Endometrial microvascular endothelial cells (primary cell): ENCODE results near the gene SSC5D. TPM values are rescaled to one million over a fixed set of nuclear protein-coding genes. Genes with fewer than 3 reads are reported as not detected.
"Not testable (repeated sequence)": the region's sequence is repeated elsewhere in the genome, so short reads cannot be mapped to it uniquely, and the experiment has no call there.

Experiments used
- in situ Hi-C: cut with HindIII; loops from 2 replicates; pipeline ENCODE4 v1.10.0; 2017; ENCODE audit warnings: low sequenced_read_pairs, low pct_unique_long_range_greater_than_20kb; ENCODE audit errors: inconsistent ontology term
- total RNA-seq: library from RNA; depleted of rRNA; stranded (reverse); fragments of >200 nt; gene quantifications from one replicate; pipeline ENCODE4 v1.2.3, GENCODE V29; 2015; ENCODE audit errors: inconsistent ontology term

The SSC5D gene
- total RNA-seq, 1 donor from 2014 or later, result 1.1 TPM

- in situ Hi-C loops, result no loop called here
Observed at GRCh38 chr19:55495646-55496349, 7.6 kb downstream of the SSC5D start.

DNA sequence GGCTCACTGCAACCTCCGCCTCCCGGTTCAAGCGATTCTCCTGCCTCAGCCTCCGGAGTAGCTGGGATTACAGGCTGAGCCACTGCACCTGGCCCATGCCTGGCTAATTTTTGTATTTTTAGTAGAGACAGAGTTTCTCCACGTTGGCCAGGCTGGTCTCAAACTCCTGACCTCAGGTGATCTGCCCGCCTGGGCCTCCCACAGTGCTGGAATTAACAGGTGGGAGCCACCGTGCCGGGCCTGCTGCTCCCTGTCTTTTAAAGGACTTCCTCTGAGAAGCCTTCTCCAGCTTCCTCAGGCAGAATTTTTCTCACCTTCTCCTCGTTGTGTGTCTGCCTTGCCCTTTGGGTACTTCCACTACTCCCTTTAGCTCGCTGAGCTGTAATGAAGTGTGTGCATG is 8.6 kb downstream of the SSC5D start:
- in situ Hi-C loops, result not testable (repeated sequence)

DNA sequence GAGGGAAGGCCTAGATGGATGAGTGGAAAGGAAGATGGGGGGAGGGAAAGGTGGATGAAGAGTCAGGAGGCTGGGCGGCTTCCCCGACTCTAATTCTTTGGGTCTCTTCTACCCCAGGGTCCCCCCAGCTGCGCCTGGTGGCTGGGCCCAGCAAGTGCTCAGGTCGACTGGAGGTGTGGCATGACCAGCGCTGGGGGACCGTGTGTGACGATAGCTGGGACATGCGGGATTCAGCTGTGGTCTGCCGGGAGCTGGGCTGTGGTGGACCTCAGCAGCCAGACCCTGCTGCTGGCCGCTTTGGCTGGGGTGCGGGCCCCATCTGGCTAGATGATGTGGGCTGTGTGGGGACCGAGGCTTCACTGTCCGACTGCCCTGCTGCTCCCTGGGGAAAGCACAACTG is 9.5 kb downstream of the SSC5D start:
- in situ Hi-C loops, result no loop called here

DNA sequence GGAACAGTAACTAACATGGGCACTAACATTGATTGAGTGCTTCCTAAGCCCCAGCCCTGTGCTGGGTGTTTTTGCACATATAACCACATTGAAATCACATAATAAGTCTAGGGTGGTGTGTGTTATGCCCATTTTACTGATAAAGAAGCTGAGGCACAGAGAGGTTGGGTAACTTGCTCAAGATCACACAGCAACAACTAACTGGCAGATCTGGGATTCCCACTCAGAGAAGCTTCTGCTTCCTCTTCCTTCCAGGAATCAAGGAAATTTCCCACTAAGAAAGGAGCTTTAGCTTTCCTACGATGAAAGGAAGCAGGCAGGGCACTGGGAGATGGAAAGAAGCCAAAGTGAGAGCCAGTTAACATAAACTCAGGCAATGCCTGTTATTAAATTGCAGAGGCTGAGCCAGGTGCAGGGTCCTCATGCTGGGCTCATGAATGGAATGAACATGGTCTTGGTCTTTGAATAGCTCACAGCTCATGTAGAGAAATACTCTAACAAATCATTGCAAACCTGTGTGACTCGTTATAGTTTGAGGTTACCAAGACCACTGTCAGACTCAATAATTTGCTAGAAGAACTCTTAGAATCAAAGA is 10.1 kb downstream of the SSC5D start:
- in situ Hi-C loops, result no loop called here

DNA sequence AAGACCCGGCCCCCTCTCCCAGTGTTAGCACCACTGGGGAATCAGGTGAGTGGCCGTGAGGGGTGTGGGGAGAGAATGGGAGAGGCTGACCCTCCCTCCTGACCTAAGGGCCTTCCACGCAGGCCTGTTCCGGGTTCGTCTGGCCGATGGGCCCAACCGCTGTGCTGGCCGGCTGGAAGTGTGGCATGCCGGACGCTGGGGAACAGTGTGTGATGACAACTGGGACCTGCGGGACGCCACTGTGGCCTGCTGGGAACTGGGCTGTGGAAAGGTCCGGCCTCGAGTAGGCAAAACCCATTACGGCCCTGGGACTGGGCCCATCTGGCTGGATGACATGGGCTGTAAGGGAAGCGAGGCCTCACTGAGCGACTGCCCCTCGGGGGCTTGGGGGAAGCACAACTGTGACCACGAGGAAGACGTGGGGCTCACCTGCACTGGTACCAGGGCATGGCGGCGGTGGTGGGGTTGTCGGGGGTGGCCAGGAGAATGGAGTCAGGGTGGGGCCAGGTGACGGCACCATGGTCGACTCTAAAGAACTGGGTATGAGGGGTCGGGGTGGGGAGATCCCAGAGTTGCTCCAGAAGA is 12.2 kb downstream of the SSC5D start:
- in situ Hi-C loops, result no loop called here

DNA sequence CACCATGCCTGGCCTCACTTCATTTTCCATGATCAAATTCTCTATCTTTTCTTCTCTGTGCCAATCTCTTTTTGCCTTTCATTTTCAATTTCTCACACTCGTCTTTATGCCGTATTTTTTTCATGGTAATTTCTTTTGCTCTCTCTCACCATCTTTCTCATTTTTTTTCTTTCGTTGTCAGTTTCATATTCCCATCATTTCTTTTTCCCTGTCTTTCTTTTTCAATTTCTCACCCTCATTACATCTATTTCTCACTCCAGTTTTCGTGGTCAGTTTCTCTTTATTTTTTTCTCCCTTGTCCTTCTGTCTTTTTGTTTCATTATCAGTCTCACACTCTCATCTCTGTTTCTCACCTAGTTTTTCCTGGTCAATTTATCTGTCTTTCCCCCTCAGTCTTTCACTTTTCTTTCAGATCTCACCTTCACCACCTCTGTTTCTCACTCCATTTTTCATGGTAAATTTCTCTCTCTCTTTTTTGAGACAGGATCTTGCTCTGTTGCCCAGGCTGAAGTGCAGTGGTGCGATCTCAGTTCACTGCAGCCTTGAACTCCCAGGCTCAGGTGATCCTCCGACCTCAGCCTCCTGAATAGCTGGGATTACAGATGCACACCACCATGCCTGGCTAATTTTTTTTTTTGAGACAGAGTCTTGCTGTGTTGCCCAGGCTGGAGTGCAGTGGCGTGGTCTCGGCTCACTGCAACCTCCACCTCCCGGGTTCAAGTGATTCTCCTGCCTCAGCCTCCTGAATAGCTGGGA is 14.1 kb downstream of the SSC5D start:
- in situ Hi-C loops, result no loop called here

DNA sequence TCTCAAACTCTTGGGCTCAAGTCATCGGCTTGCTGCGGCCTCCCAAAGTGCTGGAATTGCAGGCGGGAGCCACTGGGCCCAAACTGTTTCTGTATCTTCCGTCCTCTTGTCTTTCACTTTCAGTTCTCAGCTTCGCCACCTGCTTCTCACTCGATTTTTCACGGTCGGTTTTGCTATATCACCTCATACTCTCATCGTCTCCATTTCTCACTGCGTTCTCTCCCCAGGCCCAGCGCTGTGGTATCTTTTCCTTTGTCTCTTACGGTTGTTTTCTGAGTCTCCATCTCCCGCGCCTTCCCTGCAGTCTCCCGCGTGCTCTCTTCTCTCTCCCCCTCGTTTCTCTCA is 14.9 kb downstream of the SSC5D start:
- in situ Hi-C loops, result no loop called here

DNA sequence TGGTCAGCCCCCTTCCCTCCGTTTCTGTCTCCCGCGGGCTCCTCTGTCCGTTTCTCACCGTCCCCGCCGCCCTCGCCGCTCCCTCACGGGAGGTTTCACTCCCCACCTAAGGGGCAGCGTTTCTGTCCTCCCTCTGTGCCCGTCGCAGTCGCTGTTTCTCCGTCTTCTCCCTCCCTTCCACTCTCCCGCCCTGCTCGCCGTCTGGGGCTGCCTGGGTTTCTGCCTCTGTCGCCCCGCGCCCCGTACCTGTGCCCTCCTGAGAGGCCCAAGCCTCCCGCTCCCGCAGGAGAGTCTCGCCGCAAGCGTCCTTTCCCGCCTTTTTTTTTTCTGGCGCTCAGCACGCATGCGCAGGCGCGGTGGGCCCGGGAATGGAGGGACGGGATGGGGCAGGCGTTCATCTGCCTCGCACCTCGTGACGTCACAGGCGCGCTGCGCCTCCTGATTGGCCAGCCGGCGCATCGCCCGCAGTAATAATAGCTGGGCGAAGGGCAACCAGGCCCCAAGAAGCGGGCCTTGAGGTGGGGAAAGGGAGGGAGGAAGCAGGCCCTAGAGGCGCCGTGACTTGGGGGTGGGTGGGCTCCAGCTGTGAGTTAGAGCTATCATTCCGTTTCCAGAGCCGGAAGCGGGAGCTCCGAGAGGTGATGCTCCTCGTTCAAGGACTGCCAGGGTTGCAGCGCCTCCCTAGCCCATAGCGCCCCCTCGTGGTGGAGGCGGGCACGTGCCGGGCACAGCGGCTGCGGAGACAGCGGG is 15.4 kb downstream of the SSC5D start:
- in situ Hi-C loops, result no loop called here

GRCh38 chr19:55504252-55504603 is 16.0 kb downstream of the SSC5D start:
- in situ Hi-C loops, result no loop called here

GRCh38 chr19:55504981-55505380 is 16.7 kb downstream of the SSC5D start:
- in situ Hi-C loops, result no loop called here

- in situ Hi-C loops, result no loop called here
Observed at GRCh38 chr19:55508120-55508519, 19.9 kb downstream of the SSC5D start.

DNA sequence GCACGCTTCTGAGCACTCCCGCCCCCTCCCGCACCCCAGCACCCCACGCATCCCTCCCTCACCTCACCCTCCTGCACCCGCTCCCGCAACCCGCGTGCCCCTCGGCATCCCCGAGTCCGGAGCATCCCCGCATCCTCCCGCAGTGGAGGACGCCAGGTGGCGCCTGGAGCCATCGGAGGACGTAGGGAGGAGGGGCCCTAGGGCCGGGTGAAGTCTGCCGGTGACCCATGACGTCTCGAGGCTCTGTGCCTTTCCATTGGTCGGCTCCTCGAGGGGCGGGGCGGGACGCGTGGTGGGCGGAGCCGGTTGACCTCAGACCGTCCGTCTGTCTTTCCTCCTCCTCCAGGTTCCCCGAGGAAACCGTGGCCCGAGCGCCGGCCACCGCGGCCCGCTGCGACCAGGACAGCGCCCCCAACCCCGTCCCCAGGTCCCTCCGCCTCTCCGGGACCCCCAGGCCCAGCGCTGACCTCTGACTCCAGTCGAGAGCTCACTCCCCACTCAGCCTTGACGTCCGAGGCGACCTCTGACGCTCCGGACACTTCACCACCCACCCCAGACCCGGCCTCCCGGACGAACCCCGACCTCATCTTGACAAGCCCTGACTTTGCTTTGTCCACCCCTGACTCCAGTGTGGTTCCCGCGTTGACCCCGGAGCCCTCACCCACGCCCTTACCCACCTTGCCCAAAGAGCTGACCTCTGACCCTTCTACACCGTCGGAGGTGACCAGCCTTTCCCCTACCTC is 28.8 kb downstream of the SSC5D start:
- in situ Hi-C loops, result loop anchor here (10.0 kb wide), 1 partner anchor 108 kb away; the partner anchor contains the start of gene ZNF784

GRCh38 chr19:55519451-55520311 is 31.4 kb downstream of the SSC5D start:
- in situ Hi-C loops, result loop anchor here (10.0 kb wide), 1 partner anchor 105 kb away; the partner anchor contains the start of gene ZNF784

DNA sequence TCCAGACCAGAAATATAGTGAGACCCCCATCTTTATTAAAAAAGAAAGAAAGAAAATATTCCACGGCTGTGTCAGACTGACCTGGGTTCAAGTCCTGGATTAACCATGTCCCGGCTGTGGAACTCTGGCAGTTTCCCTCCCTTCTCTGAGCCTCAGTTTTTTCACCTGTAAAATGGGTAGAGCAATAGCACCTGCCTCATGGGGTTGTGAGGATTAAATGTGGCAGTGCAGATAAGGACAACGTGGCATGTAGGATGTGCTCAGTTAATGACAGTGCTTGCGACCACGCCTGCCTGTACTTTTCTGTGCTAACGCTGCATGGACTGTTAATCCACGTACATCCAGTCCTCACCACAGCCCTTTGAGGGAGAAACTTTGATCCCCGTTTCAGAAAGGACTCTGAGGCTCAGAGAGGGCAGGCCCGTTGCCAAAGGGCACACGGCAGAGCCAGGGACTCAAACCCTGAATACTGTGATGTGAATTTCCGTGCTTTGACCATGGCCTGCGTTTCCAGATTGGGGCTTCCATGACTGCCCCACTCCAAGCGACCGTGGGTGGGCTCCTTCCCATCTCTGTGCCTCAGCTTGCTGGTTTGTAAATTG is 32.6 kb downstream of the SSC5D start:
- in situ Hi-C loops, result no loop called here

DNA sequence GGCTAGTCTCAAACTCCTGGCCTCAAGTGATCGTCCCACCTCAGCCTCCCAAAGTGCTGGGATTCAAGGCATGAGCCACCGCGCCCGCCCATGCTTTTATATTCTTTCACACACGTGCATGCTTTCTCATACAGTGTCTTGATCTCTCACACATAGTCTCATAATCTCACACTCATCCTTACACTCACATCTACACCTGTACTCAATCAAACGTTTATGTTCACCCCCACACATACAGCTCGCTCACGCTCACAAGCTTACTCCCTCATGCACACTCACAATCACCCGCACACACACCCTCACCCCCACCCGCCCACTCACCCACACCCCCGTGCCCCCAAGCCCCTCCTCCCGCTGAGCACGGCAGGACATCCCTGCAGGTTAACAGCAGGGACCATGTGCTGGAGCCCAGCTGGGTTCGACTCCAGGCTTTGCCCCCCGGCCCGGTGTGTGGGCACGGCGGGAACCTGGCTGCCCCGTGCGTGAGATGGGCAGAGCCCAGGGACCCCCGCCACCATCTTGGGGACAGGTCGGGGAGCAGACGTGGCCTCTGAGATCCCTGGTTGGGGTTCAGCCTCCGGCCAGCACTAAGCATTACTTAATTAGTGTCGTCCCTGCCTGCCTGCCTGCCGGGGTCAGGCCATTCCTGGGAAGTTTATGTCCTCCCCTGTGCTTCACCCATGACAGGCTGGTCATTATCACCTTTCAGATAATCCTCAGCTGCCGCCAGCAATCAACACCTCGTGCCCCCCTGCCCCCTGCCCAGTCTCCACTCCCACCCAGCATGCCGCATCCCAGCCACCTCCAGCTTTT is 37.3 kb downstream of the SSC5D start:
- in situ Hi-C loops, result no loop called here
